ENCODE data around the gene RAB3IL1.
"Not testable (repeated sequence)": the region's sequence is repeated elsewhere in the genome, so short reads cannot be mapped to it uniquely, and the experiment has no call there.

The RAB3IL1 gene

GRCh38 chr11:61882879-61883278 is 34.5 kb downstream of the RAB3IL1 start:
- DNase-seq: no peak

- not testable (repeated sequence) for DNase-seq
Observed at GRCh38 chr11:61882267-61882666, 35.1 kb downstream of the RAB3IL1 start.

- no peak for DNase-seq
Observed at GRCh38 chr11:61881397-61881796, 36.0 kb downstream of the RAB3IL1 start.

DNA sequence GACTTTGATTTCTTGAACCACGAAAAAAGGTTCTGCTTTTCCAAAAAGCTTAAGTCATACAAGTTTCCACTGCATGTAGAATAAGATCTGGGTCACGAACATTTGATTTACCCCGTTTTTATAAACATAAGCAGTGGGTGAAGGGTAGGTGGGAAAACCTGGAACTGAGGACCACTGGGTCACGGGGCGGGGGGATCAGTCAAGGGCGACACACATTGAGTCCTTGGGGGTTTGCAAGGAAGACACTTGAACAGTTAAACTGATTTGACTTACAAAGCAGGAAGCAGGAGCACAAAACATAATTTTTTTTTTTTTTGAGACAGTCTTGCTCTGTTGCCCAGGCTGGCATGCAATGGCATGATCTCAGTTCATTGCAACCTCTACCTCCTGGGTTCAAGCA is 36.9 kb downstream of the RAB3IL1 start:
- no peak for DNase-seq

GRCh38 chr11:61880031-61880430 is 37.3 kb downstream of the RAB3IL1 start:
- no peak for DNase-seq

GRCh38 chr11:61879152-61879551 is 38.2 kb downstream of the RAB3IL1 start:
- DNase-seq: no peak

DNA sequence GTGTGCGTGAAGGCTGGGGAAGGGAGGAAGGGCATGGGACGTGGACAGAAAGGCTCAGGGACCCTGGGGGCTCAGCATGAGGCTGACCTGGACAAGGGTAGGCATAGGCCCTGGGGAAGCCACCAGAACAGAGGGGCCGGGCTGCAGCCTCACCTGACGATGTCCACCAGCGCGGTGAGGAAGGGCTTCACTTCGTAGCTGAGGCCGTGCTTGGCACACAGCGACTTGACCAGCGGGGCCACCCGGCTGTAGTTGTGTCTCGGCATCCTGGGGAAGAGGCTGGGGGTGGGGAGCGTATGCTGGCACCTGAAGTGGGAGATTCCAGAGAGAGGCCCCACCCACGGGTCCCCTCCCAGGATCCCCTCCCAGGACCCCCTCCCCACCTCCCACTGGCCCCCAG is 41.7 kb downstream of the RAB3IL1 start:
- no peak for DNase-seq

GRCh38 chr11:61874853-61875252 is 42.5 kb downstream of the RAB3IL1 start:
- no peak for DNase-seq

- no peak for DNase-seq
Observed at GRCh38 chr11:61874377-61874809, 43.0 kb downstream of the RAB3IL1 start.

- no peak for DNase-seq
Observed at GRCh38 chr11:61873588-61874376, 43.6 kb downstream of the RAB3IL1 start.

GRCh38 chr11:61872935-61873565 is 44.3 kb downstream of the RAB3IL1 start:
- DNase-seq: no peak

DNA sequence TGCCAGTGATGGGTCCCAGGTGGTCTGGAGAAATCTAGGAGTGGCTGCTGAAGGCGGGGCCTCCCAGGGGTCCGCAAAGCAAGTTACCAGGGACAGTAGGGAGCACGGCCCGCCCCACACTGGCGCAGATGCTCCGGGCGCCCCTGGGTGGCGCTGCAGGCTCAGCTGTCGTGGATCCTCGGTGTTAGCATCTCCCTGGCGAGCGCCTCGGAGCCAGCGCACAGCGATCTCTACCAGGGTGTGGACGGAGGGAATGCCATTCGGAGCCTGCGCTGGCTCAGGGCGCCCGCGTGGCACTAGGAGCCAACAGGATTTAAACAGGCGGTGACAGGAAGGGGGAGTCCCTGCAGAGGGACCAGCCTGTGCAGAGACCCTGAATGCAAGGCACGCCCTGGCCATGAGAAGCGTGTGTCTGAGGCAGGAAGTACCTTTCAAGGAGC is 46.2 kb downstream of the RAB3IL1 start:
- peak; percentile 70 for DNase-seq

- DNase-seq: no peak
Observed at GRCh38 chr11:61870541-61871031, 46.8 kb downstream of the RAB3IL1 start.

- no peak for DNase-seq
Observed at GRCh38 chr11:61869708-61870451, 47.5 kb downstream of the RAB3IL1 start.

DNA sequence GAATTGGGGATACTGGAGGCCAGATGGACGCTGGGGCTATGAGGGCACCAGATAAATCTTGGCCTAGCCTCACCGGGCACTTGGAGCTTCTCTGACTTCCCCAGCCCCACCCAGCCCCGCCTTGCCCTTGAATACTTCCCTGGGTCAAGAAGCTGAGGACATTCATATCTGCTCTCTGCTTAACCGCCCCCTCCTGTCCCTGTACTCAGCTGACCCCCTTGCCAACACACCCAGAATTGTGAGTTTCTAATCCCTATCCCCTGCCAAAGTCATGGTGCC is 48.0 kb downstream of the RAB3IL1 start:
- no peak for DNase-seq

- DNase-seq: no peak
Observed at GRCh38 chr11:61868571-61869428, 48.6 kb downstream of the RAB3IL1 start.

DNA sequence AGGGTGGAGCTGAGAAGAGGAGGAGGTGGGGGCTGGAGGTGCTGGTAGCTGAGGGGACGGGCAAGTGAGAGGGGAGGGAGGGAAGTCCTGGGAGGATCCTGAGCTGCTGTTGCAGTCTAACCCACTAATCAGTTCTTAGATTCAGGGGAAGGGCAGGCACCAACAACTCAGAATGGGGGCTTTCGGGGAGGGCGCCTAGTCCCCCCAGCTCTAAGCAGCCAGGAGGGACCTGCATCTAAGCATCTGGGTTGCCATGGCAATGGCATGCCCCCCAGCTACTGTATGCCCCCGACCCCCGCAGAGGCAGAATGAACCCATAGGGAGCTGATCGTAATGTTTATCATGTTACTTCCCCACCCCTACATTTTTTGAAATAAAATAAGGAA is 50.4 kb downstream of the RAB3IL1 start:
- no peak for DNase-seq

DNA sequence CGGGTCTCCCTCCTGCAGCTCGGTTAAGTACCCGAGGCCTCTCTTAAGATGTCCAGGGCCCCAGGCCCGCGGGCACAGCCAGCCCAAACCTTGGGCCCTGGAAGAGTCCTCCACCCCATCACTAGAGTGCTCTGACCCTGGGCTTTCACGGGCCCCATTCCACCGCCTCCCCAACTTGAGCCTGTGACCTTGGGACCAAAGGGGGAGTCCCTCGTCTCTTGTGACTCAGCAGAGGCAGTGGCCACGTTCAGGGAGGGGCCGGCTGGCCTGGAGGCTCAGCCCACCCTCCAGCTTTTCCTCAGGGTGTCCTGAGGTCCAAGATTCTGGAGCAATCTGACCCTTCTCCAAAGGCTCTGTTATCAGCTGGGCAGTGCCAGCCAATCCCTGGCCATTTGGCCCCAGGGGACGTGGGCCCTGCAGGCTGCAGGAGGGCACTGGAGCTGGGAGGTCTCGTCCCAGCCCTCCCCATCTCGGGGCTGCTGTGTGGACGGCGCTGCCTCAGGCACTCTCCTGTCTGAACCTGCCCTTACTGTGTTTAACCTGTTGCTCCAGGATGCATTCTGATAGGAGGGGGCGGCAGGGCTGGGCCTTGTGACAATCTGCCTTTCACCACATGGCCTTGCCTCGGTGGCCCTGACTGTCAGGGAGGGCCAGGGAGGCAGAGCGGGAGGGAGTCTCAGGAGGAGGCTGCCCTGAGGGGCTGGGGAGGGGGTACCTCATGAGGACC is 51.0 kb downstream of the RAB3IL1 start:
- DNase-seq: no peak

DNA sequence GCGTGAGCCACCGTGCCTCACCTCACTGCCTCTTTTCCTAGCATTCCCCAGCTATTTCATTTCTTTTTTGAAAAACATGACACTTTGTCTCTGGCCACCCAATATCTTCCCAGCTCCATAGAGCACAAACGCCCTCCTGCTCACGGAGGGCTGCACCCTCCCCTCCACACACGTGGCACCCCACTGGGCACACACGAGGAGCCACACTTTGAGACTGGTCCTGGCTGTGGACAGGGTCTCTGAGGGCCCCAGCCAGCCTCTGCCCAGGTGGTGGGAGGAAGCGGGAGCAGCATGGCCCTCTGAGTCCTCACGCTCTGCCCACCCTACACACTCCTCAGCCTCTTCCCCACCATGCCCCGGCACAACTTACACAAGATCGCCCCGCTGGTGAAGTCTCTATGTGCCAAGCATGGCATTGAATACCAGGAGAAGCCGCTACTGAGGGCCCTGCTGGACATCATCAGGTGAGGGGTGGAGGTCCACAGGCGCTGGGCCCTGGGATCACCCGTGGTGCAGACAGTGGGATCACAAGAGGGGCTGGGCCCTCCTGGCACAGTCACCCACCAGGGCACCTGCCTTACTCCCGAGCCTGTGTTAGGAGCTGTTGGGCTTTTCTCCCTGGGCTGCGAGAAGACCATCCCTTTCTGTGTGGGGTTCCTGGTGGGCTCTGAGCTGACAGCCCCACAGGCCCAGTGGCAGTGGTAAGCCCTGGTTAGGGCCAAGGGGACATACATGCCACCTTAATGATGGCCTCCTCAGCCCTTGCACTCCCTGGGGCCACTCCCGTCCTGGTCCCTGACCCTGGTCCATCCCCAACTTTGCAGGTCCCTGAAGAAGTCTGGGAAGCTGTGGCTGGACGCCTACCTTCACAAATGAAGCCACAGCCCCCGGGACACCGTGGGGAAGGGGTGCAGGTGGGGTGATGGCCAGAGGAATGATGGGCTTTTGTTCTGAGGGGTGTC is 52.3 kb downstream of the RAB3IL1 start:
- DNase-seq: no peak

DNA sequence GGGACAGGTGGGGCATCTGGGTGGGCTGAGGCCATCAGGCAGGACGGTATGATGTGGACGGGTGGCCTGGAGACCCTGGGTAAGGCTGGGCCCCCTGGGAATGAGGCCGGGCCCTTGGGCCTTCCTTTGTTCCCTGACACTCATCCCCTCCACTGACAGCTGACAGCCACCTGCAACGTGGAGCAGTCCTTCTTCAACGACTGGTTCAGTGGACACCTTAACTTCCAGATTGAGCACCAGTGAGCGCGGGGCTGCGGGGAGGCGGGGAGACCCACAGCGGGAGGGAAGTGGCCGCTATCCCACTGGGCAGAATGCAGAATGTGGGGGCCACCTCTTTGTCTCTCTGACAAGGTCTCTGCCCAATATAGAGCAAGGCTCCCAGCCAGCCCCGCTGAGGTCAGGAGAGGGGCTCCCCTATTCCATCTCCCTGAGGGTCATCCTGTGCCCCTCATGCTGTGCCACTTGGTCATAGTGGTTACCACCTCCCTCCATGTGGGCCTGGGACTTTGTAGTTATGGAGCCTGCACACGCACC is 53.8 kb downstream of the RAB3IL1 start:
- DNase-seq: no peak

Data from activated CD4-positive, alpha-beta T cell treated with anti-CD3 and anti-CD28 coated beads, Interleukin-2, amount 50 U/mL, for 16 hours (primary cell).